Fibroblast of upper back skin (primary cell): ENCODE measurements around the gene YAP1.

Source experiments
- DNase-seq: peaks from one replicate; pipeline ENCODE4 v3.0.0-alpha.2; 2013

The YAP1 gene

GRCh38 chr11:102117472-102118113 is 7.3 kb downstream of the YAP1 start:
- DNase-seq: no peak

DNA sequence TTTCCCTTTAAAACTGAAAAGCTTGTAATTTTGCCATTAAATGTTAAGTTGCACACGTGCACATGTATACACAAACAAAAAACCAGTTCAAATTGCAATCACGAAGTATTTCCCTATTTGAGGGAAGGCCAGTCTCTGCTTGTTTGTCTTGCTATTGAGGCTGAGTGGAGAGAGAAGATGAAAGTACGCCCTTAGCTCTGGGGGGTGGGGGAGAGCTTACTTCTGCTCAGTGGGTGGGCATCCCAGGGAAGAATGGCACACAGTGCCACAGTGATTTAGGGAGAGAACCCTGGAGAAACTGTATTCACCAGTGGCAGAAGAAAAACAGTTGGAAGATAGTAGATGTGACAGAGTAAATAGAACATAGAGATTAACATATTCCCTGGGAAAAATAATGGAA is 8.7 kb downstream of the YAP1 start:
- DNase-seq: no peak

- DNase-seq: no peak
Measured at GRCh38 chr11:102119997-102120396, 9.8 kb downstream of the YAP1 start.

DNA sequence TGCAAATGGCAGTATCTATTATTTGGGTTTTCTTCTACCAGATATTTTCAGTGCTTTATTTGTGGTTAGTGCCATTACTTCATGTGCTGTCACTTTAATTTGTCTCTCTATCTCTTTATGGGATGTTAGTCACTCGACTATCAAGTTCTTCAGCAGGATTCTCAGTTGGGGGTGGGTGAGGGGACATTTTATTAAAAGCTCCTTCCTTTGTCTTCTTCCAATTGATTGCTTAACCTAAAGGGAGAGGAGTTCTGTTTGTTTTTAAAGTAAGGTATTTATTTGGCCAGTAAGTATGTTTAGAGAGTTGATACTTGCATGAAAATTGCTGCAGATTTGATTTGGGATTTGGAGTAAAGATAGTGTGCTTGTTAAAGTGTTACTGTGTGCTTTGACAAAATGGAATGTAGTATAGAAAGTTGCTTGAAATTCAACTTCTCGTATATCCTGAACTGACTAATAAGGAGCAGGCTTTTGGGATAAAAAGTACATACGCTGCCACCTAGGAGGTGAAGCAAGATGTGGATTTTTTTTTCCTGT is 10.3 kb downstream of the YAP1 start:
- peak; percentile 55 for DNase-seq

DNA sequence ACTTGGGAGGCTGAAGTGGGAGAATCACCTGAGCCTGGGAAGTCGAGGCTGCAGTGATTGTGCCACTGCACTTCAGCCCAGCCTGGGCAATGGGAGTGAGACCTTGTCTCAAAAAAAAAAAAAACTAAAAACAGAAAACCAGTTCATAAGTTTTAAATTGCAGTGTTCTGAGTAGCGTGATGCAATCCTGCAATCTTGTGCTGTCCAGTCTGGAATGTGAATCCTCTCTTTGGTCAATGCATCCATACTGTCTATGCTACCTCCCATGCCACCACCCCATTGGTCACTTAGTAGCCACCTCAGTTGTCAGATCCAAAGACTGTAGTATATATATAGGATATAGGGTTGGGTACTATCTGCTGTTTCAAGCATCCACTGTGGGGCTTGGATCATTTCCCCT is 11.1 kb downstream of the YAP1 start:
- peak; percentile 49 for DNase-seq

DNA sequence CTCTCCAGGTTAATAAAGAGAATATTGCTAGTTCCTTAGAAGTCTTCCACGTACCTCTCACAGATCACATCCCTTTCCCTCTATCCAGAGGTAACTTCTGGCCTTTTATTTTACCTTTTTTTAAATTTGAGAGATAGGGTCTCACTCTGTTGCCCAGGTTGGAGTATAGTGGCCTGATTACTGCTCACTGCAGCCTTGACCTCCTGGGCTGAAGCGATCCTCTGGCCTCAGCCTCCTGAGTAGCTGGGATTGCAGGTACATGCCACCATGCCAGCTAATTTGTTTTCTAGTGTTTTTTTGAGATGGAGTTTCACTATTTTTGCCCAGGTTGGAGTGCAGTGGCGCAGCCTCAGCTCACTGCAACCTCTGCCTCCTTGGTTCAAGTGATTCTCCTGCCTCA is 24.4 kb downstream of the YAP1 start:
- no peak for DNase-seq

GRCh38 chr11:102135256-102135655 is 25.0 kb downstream of the YAP1 start:
- DNase-seq: no peak

DNA sequence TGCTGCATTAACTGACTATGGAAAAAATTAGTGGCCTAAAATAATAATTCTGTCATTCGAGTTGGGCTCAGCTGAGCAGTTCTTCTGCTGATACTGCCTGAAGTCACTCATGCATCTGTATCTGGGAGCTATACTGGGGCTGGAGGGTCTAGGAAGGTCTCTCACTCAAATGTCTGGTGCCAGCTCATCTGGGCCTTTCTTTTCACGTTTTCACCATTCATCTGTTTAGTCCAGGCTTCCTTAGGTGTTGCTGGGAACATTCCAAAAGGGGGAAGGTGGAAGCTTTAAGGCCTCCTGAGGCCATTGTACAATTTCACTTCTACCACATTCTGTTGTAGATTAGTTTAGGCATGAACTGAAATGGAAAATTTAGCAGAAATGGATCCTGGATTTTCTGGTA is 28.0 kb downstream of the YAP1 start:
- peak; percentile 72 for DNase-seq

- peak; percentile 97 for DNase-seq
Measured at GRCh38 chr11:102138670-102139069, 28.4 kb downstream of the YAP1 start.

DNA sequence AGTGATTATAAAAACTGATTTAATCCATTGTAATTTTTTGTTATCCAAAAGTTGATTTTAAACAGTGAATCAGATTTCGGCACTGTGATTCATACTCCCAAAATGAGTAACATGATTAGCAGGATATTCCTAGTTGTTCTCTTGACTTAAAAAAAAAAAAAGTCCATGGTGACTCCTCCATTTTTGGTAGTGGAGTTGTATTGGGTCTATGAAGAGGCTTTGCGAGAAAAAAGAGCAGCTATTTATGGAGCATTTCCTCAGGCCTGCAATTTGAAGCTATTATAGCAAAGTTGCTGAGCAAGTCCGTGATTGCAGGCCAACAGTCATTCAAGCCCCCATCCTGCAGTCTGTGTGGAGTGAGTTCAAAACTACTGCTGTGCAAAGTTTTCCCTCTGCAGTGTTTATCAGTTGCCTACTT is 28.8 kb downstream of the YAP1 start:
- DNase-seq: peak; percentile 96

DNA sequence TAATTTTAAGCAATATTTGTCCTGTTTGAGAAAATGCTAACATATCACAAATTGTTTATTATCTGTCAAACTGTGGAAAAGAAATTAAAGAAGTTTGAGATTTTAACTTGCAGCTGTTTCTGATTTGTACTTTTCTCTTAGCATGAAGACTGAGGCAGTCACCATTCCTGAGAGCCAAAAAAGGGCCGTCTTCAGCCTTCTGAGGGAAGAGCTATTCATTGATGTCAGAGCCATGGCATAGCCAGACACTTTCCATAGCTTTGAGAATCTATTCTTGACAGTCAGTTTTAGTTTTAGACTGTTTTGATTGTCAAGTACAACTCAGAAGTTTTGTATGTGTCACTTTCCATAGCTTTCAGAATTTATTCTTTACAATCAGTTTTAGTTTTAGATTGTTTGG is 32.1 kb downstream of the YAP1 start:
- DNase-seq: peak; percentile 66

DNA sequence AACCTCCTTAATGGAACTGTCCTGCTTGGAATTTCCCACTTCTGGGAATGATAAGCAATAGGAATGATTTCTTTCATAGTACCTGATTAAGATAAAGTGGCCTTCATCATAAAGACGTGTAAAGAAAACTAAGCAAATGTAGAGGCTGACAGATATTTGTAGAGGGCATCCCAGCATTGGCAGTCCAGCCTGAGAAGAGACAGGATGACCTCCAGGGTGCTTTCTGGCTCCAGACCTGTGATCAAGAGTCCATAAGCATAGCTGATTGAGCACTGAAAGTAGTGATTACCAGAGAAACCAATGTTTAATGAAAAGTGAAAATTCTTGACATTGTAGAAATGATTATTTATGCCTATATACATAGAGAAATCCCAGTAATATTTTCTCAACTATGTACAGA is 33.6 kb downstream of the YAP1 start:
- no peak for DNase-seq

GRCh38 chr11:102144357-102145355 is 34.4 kb downstream of the YAP1 start:
- peak; percentile 39 for DNase-seq

- DNase-seq: no peak
Measured at GRCh38 chr11:102147015-102147414, 36.8 kb downstream of the YAP1 start.

DNA sequence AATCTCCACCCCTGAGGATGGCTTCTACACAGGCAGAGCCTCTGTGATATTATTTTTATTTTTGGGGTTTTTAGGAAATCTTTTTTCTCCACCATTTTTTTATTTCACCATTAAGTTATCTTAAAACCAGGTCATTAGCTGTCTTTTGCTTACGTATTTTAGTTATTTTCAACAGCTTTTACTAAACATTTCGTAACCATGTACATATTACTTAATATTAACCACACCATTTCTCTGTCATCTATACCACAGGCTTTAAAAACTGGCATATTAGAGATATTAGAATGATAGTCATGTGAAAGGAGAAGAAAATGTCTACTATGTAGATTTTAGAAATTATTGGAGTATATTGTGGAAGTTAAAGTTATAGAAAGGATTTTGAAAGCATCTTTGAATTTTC is 37.4 kb downstream of the YAP1 start:
- DNase-seq: no peak

- DNase-seq: no peak
Measured at GRCh38 chr11:102148059-102148458, 37.8 kb downstream of the YAP1 start.

DNA sequence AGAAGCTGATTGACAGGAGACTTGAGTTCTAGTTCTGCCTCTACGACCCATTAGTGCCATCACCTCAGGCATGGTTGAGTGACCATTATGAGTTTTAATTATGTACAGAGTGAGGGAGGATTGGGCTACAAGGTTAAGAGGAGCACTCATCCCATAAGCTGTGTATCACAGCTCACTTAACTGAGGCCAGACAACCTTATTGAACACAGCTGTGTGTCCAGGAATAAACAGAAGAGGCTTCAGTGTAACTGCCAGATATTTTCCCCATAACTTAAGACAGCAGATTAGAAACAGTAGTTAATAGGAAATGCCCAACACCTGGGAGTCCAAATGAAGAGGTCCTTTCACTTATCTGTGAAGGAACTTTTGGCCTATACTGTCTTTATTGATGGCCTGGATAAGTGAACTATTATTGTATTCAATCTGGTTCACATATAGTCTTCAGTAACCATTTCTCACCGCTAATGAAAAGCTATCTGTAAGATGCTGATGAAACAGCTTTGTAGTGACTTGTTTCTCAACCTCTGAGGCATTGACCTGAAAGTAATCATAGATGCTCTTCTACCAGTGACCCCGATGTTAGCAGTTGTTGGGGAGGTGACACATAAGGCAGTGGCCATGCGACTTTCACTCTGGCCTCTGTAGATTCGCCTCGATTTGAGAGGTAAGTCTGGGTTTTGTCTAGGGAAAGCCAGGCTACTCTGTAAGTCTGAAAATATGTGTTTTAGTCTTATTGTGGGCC is 41.7 kb downstream of the YAP1 start:
- DNase-seq: no peak

GRCh38 chr11:102153082-102153481 is 42.8 kb downstream of the YAP1 start:
- no peak for DNase-seq

DNA sequence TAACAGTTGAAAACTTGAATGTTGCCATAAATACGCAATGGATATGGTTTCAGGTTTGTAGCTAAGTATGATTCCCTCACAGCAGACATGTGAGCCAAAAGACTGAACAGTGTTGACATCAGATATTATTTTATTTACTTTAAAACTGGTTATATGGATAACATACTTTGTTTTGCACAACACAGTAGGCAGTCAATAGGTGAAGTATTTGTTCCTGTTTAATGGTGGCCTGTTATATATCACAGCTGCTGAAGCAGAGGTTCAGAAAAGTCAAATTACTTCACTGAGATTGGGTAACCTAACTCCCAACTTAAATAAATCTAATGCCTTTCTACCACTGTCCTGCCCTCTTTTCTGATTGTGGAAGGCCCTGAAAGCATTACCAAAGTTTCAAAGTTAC is 44.6 kb downstream of the YAP1 start:
- no peak for DNase-seq

- DNase-seq: no peak
Measured at GRCh38 chr11:102155676-102156075, 45.4 kb downstream of the YAP1 start.

DNA sequence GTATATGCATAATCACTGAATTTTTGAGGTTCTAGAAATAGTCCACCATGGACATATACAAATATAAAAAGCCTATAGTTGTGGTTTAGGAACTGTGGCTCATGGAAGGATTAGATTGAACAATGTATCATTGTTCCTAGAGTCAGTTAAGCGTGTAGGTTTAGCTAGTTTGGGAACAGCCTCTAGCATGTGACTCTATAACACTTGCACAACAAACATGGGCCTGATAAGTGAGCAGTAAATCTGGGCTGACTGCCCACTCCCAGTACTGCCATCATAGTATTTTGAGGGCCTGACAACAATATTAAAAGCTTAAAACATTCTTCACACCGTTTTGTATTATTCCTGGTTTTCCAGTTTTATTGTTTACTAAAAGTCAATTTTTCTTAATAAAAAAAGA is 47.0 kb downstream of the YAP1 start:
- peak; percentile 64 for DNase-seq

GRCh38 chr11:102158164-102158735 is 48.0 kb downstream of the YAP1 start:
- DNase-seq: no peak

- DNase-seq: no peak
Measured at GRCh38 chr11:102163368-102163767, 53.1 kb downstream of the YAP1 start.
